Gastrocnemius medialis (tissue), 4 donors: ENCODE results near the gene AGRP. TPM values are rescaled to one million over a fixed set of nuclear protein-coding genes. Genes with fewer than 3 reads are reported as not detected.
"Not testable (repeated sequence)": the region's sequence is repeated elsewhere in the genome, so short reads cannot be mapped to it uniquely, and the experiment has no call there.

Source experiments
- ATAC-seq, 2 donors: fragments of 150-250 bp; one replicate each; pipeline ENCODE4 v1.9.1; 2016
- DNase-seq, 2 donors: peaks; one replicate each; pipeline ENCODE4 v3.0.0-alpha.2; 2019
- H3K27ac ChIP-seq, 4 donors: fragments of 200-600 bp; sonication (generic); 1 replicate in 1 of 4; 2 replicates in 3 of 4; pipeline ENCODE4 v1.5.1; 2016 to 2018; ENCODE audit warnings: mild to moderate bottlenecking in 2 of 4, moderate library complexity in 1 of 4
- H3K27me3 ChIP-seq, 3 donors: fragments of 200-600 bp; sonication (generic) in 2 of 3; 1 replicate in 1 of 3; 2 replicates in 2 of 3; pipeline versions ENCODE4 v1.5.1 to v1.6.0; 2016 to 2019; ENCODE audit warnings: mild to moderate bottlenecking in 1 of 3, moderate library complexity in 1 of 3
- H3K36me3 ChIP-seq, 2 donors: fragments of 200-600 bp; sonication (generic) in 1 of 2; one replicate each; pipeline ENCODE4 v1.5.1; 2017 to 2018
- H3K4me1 ChIP-seq, 2 donors: fragments of 200-600 bp; sonication (generic) in 1 of 2; one replicate each; pipeline ENCODE4 v1.5.1; 2016 to 2017; ENCODE audit warnings: mild to moderate bottlenecking in 2 of 2
- H3K4me3 ChIP-seq, 4 donors: fragments of 200-600 bp; sonication (generic) in 3 of 4; 1 replicate in 1 of 4; 2 replicates in 3 of 4; pipeline ENCODE4 v1.5.1; 2016 to 2019; ENCODE audit warnings: mild to moderate bottlenecking in 2 of 4
- H3K9me3 ChIP-seq, 3 donors: fragments of 200-600 bp; sonication (generic) in 2 of 3; 1 replicate in 1 of 3; 2 replicates in 2 of 3; pipeline ENCODE4 v1.5.1; 2016 to 2019
- CTCF ChIP-seq, 5 experiments: fragments of 450-650 bp in 3 of 5; fragments of 200-600 bp in 2 of 5; sonication (generic) in 2 of 5; IDR thresholded peaks in 4 of 5; conservative IDR thresholded peaks in 1 of 5; 1 replicate in 4 of 5; 2 replicates in 1 of 5; pipeline ENCODE4 v1.5.1; 2016 to 2019; ENCODE audit warnings: antibody characterized with exemption in 5 of 5, mild to moderate bottlenecking in 3 of 5, moderate library complexity in 3 of 5
- POLR2A ChIP-seq, 2 donors: fragments of 450-650 bp; IDR thresholded peaks; one replicate each; pipeline ENCODE4 v1.6.1; 2017; ENCODE audit warnings: antibody characterized with exemption in 2 of 2, mild to moderate bottlenecking in 2 of 2, moderate library complexity in 2 of 2
- in situ Hi-C, 4 donors: fragments of 200-750 bp; cut with MboI; loops; one replicate each; pipeline versions ENCODE4 v1.15.0 to v1.8.0; 2017; ENCODE audit warnings: low sequenced_read_pairs in 4 of 4
- intact Hi-C: fragments of 100-400 bp; cut with DNase I; formaldehyde crosslinking; loops from one replicate; pipeline ENCODE4 v1.15.1; 2023; ENCODE audit warnings: low total_unique reads
- total RNA-seq, 4 donors: library from RNA; depleted of rRNA; stranded (reverse); fragments of >200 nt; gene quantifications; one replicate each; pipeline versions ENCODE4 v1.1.0 to v1.2.3, GENCODE V29; 2016

Gene AGRP
- total RNA-seq, 4 donors from 2014 or later, result not detected

- Histone ChIP-seq H3K4me1 (no peaks in the 10 kb centered on the region), H3K27ac (peak overlapping the region in 1 of 4 donors; percentile 21), H3K36me3 (no peaks in the 10 kb centered on the region), H3K9me3 (no peaks in the 10 kb centered on the region), H3K27me3 (no peaks in the 10 kb centered on the region), H3K4me3 (no peak overlapping the region)
- in situ Hi-C loops (no loop called here), intact Hi-C loops (no loop called here)
- ATAC-seq, result no peak
- DNase-seq, result no peak
- TF ChIP-seq CTCF (IDR thresholded peaks at IDR 0.05 in 4 of 5, conservative IDR thresholded peaks at IDR 0.05 in 1 of 5) (no peak), POLR2A (IDR thresholded peaks at IDR 0.05) (no peak)
Observed at GRCh38 chr16:67490335-67491096, 7.2 kb upstream of the AGRP start.

- no peak for DNase-seq
- Histone ChIP-seq H3K27ac (peak overlapping the region in 1 of 4 donors; percentile 17), H3K36me3 (no peaks in the 10 kb centered on the region), H3K4me3 (no peak overlapping the region), H3K27me3 (no peaks in the 10 kb centered on the region), H3K4me1 (no peaks in the 10 kb centered on the region), H3K9me3 (no peaks in the 10 kb centered on the region)
- intact Hi-C loops (no loop called here), in situ Hi-C loops (no loop called here)
- no peak for TF ChIP-seq POLR2A (IDR thresholded peaks at IDR 0.05)
- no peak for TF ChIP-seq CTCF (IDR thresholded peaks at IDR 0.05 in 4 of 5, conservative IDR thresholded peaks at IDR 0.05 in 1 of 5)
- no peak for ATAC-seq
Observed at GRCh38 chr16:67489401-67490083, 6.2 kb upstream of the AGRP start.

GRCh38 chr16:67487561-67487960, 4.2 kb upstream of the AGRP start:
- H3K4me3 ChIP-seq, H3K27me3 ChIP-seq, intact Hi-C loops, ATAC-seq, DNase-seq, H3K4me1 ChIP-seq, H3K27ac ChIP-seq, H3K36me3 ChIP-seq, in situ Hi-C loops, H3K9me3 ChIP-seq: not testable (repeated sequence)

GRCh38 chr16:67486805-67487204, 3.5 kb upstream of the AGRP start:
- no peaks in the 10 kb centered on the region for H3K9me3 ChIP-seq
- H3K4me3 ChIP-seq, result no peak overlapping the region
- peaks cover 8 to 9% of the 10 kb centered on the region in 2 donors for H3K4me1 ChIP-seq
- intact Hi-C loops (no loop called here), in situ Hi-C loops (no loop called here)
- H3K27me3 ChIP-seq, result no peaks in the 10 kb centered on the region
- no peaks in the 10 kb centered on the region for H3K36me3 ChIP-seq
- ATAC-seq (no peak), DNase-seq (no peak)
- H3K27ac ChIP-seq, result no peak overlapping the region
- TF ChIP-seq POLR2A (IDR thresholded peaks at IDR 0.05) (no peak), CTCF (IDR thresholded peaks at IDR 0.05 in 4 of 5, conservative IDR thresholded peaks at IDR 0.05 in 1 of 5) (no peak)

- ATAC-seq (no peak), DNase-seq (no peak)
- Histone ChIP-seq H3K27ac (no peak overlapping the region), H3K27me3 (no peaks in the 10 kb centered on the region), H3K36me3 (no peaks in the 10 kb centered on the region), H3K4me1 (peaks cover 21 to 28% of the 10 kb centered on the region in 2 donors), H3K4me3 (no peak overlapping the region), H3K9me3 (no peaks in the 10 kb centered on the region)
- in situ Hi-C loops, result loop anchor here in 1 of 4 donors (5.0 kb wide), 1 partner anchor 33 kb away; no protein-coding TSS in a partner anchor
- intact Hi-C loops, result loop anchor here (5.0 kb wide), 1 partner anchor 38 kb away; no protein-coding TSS in a partner anchor
- TF ChIP-seq CTCF (IDR thresholded peaks at IDR 0.05 in 4 of 5, conservative IDR thresholded peaks at IDR 0.05 in 1 of 5) (no peak), POLR2A (IDR thresholded peaks at IDR 0.05) (no peak)
Observed at GRCh38 chr16:67483731-67484525, 581 bp upstream of the AGRP start.
